Measurements from ENCODE around the gene BRINP3.

DNA sequence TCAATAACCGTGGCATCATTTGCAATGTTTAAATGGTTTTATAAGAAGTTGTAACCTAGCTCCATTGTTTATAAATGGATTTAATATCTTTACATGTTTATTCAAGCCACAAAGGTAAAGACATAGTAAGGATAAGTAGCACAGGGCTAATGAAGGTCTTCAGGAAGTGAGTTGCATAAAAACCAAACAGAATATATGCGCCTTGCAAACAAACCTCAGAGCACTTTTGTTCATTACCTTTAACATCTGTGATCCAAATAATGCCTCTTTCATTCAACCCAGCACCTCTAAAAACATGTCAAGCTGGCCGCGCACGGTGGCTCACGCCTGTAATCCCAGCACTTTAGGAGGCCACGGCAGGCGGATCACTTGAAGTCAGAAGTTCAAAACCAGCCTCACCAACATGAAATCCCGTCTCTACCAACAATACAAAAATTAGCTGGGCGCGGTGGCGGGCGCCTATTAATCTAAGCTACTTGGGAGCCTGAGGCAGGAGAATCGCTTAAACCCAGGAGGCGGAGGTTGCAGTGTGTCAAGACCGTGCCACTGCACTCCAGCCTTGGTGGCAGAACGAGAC, 25.3 kb downstream of the BRINP3 start:
- TF ChIP-seq, protein P1, sequence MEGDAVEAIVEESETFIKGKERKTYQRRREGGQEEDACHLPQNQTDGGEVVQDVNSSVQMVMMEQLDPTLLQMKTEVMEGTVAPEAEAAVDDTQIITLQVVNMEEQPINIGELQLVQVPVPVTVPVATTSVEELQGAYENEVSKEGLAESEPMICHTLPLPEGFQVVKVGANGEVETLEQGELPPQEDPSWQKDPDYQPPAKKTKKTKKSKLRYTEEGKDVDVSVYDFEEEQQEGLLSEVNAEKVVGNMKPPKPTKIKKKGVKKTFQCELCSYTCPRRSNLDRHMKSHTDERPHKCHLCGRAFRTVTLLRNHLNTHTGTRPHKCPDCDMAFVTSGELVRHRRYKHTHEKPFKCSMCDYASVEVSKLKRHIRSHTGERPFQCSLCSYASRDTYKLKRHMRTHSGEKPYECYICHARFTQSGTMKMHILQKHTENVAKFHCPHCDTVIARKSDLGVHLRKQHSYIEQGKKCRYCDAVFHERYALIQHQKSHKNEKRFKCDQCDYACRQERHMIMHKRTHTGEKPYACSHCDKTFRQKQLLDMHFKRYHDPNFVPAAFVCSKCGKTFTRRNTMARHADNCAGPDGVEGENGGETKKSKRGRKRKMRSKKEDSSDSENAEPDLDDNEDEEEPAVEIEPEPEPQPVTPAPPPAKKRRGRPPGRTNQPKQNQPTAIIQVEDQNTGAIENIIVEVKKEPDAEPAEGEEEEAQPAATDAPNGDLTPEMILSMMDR (IDR thresholded peaks at IDR 0.05; ENCODE audit: insufficient read depth, low read depth, low read length): no peak
- TF ChIP-seq EZH2 (IDR thresholded peaks at IDR 0.05; ENCODE audit: insufficient read depth, low read length): no peak

All from astrocyte (in vitro differentiated cells and primary cell).